Spleen (tissue), 11 donors: ENCODE measurements around the gene OBP2A. TPM values are rescaled to one million over a fixed set of nuclear protein-coding genes. Genes with fewer than 3 reads are reported as not detected.

Experiments
- DNase-seq: peaks from one replicate; pipeline ENCODE4 v3.0.0-alpha.2; 2020
- H3K27ac ChIP-seq, 8 donors: fragments of 200-600 bp; sonication (generic) in 7 of 8; 1 replicate in 4 of 8; 2 replicates in 4 of 8; pipeline versions ENCODE4 v1.5.0 to v1.8.0; 2016 to 2021; ENCODE audit warnings: inconsistent platforms in 4 of 8, mild to moderate bottlenecking in 4 of 8, moderate library complexity in 1 of 8
- H3K27me3 ChIP-seq, 7 donors: fragments of 200-600 bp; sonication (generic) in 6 of 7; replicated peaks in 1 of 7; 1 replicate in 4 of 7; 2 replicates in 3 of 7; pipeline versions ENCODE4 v1.5.0 to v1.8.0; 2016 to 2021; ENCODE audit warnings: inconsistent platforms in 3 of 7, mild to moderate bottlenecking in 1 of 7
- H3K36me3 ChIP-seq, 6 donors: fragments of 200-600 bp; sonication (generic) in 5 of 6; 1 replicate in 4 of 6; 2 replicates in 2 of 6; pipeline versions ENCODE4 v1.5.0 to v1.8.0; 2016 to 2021; ENCODE audit warnings: inconsistent platforms in 2 of 6
- H3K4me1 ChIP-seq, 6 donors: fragments of 200-600 bp; sonication (generic) in 5 of 6; 1 replicate in 3 of 6; 2 replicates in 3 of 6; pipeline versions ENCODE4 v1.5.0 to v1.8.0; 2016 to 2021; ENCODE audit warnings: inconsistent platforms in 3 of 6
- H3K4me3 ChIP-seq, 8 donors: fragments of 200-600 bp; sonication (generic) in 7 of 8; 1 replicate in 4 of 8; 2 replicates in 4 of 8; pipeline versions ENCODE4 v1.5.0 to v1.8.0; 2016 to 2021; ENCODE audit warnings: inconsistent platforms in 4 of 8, mild to moderate bottlenecking in 4 of 8, moderate library complexity in 2 of 8
- H3K9me3 ChIP-seq, 8 donors: fragments of 200-600 bp; sonication (generic) in 7 of 8; 1 replicate in 4 of 8; 2 replicates in 4 of 8; pipeline versions ENCODE4 v1.5.0 to v1.8.0; 2016 to 2021; ENCODE audit warnings: inconsistent platforms in 4 of 8
- POLR2A ChIP-seq, 3 donors: fragments of 450-650 bp; IDR thresholded peaks; one replicate each; pipeline ENCODE4 v1.5.1; 2017; ENCODE audit warnings: antibody characterized with exemption in 3 of 3, mild to moderate bottlenecking in 1 of 3
- POLR2AphosphoS5 ChIP-seq, 3 donors: sonication (generic); formaldehyde crosslinking; IDR thresholded peaks; one replicate each; pipeline ENCODE4 v1.5.1; 2017; ENCODE audit warnings: antibody characterized with exemption in 3 of 3
- WGBS, 5 donors: extraction: QIAGEN DNeasy Blood & Tissue Kit in 3 of 5; methylation state at CpG; one replicate each; pipeline versions ENCODE4 v1.1.5 to v1.1.7; 2013 to 2018; 5-methylcytosine and 5-hydroxymethylcytosine counted together
- intact Hi-C: fragments of 100-400 bp; cut with DNase I; formaldehyde crosslinking; loops from one replicate; pipeline ENCODE4 v1.15.0; 2023; ENCODE audit warnings: low total_unique reads
- polyA plus RNA-seq, 3 donors: library from polyadenylated mRNA; stranded (reverse); fragments of 200-250 nt; gene quantifications; one replicate each; pipeline ENCODE4 v1.2.1, GENCODE V29; 2013
- total RNA-seq, 7 donors: library from RNA; depleted of rRNA in 3 of 7; stranded (reverse); fragments of >200 nt in 3 of 7; fragmentation: NEBNext Ultra II Directional in 4 of 7; extraction: Animal tissue kit (Norgen Biotek cat#: 25700) in 4 of 7; gene quantifications; one replicate each; pipeline versions ENCODE4 v1.1.0 to v1.2.1, GENCODE V29; 2016 to 2021
- TF ChIP-seq, protein P1 (sequence below), 11 experiments: fragments of 200-600 bp in 7 of 11; fragments of 450-650 bp in 4 of 11; sonication (generic) in 4 of 11; IDR thresholded peaks in 8 of 11; conservative IDR thresholded peaks in 3 of 11; 1 replicate in 7 of 11; 2 replicates in 4 of 11; pipeline versions ENCODE4 v1.4.0 to v1.8.0; 2016 to 2021; ENCODE audit warnings: antibody characterized with exemption in 11 of 11, inconsistent platforms in 4 of 11, mild to moderate bottlenecking in 1 of 11
- donor health status: healthy with polysubstance abuse.
- donor health status: DM: no; HTN: no; CAD: no; lungs with moderate emphysema.
- donor health status: DM: no; HTN: no; CAD: no.
- donor health status: Bipolar disorder and iron deficiency.
- donor health status: healthy.
- donor health status: DM: no; HTN: no; CAD: no.
- donor health status: DM: yes; HTN: yes; CAD: no.

OBP2A gene
- total and polyA plus RNA-seq, 10 donors: 0.40 TPM; not detected in 9

DNA sequence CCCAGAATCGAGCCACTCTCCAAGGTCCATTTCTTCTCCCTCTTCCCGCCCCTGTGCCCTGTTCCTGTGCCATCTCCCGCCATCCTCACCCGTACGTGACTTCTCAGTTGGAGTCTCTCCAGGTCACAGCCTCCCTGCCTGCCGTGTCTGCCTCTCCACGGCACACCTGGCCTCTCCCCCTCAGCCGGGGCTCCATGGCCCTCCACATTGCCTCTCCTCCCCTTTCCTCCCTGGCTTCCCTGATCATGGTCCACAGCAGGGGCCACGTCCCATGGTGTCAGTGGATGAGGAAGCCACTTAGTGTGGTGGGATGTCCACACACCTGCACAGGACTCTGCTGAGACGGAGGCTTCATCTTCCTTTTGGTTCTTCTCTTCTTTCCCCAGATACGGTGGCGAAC is 17.9 kb downstream of the OBP2A start:
- peak; percentile 56 for DNase-seq
- H3K4me1 ChIP-seq: no peaks in the 10 kb centered on the region
- H3K9me3 ChIP-seq: peaks cover 0 to 2% (median under 1%) of the 10 kb centered on the region in 8 donors
- TF ChIP-seq POLR2AphosphoS5 (IDR thresholded peaks at IDR 0.05): no peak
- TF ChIP-seq, protein P1, sequence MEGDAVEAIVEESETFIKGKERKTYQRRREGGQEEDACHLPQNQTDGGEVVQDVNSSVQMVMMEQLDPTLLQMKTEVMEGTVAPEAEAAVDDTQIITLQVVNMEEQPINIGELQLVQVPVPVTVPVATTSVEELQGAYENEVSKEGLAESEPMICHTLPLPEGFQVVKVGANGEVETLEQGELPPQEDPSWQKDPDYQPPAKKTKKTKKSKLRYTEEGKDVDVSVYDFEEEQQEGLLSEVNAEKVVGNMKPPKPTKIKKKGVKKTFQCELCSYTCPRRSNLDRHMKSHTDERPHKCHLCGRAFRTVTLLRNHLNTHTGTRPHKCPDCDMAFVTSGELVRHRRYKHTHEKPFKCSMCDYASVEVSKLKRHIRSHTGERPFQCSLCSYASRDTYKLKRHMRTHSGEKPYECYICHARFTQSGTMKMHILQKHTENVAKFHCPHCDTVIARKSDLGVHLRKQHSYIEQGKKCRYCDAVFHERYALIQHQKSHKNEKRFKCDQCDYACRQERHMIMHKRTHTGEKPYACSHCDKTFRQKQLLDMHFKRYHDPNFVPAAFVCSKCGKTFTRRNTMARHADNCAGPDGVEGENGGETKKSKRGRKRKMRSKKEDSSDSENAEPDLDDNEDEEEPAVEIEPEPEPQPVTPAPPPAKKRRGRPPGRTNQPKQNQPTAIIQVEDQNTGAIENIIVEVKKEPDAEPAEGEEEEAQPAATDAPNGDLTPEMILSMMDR (IDR thresholded peaks at IDR 0.05 in 8 of 11, conservative IDR thresholded peaks at IDR 0.05 in 3 of 11): no peak
- TF ChIP-seq POLR2A (IDR thresholded peaks at IDR 0.05): no peak
- no peak overlapping the region for H3K27ac ChIP-seq
- WGBS, 5 donors: 69 to 84% (median 82%) methylated on average over 12 of the region's 12 CpGs
- intact Hi-C loops: no loop called here
- H3K27me3 ChIP-seq: peaks cover 0 to 75% (median 8%) of the 10 kb centered on the region in 7 donors
- no peaks in the 10 kb centered on the region for H3K36me3 ChIP-seq
- H3K4me3 ChIP-seq: no peak overlapping the region

DNA sequence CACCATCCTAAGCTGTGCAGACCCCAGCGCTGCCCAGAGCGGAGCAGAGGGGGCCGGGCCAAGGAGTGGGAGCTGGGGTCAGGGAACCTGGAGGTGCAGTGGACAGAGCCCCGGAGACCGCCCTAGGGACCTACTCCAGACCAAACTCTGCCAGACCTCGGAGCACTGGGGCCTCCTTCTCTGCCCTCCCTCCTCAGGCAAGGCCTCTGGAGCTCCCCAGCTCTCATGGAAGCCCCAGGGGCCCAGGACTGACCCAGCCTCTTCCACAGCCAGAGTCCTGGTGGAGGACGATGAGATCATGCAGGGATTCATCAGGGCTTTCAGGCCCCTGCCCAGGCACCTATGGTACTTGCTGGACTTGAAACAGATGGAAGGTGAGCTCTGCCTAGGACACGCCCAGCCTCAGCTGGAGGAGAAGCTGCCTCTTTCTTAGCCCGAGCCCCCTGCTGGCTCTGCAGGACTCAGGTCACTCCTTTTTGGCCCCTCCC is 19.3 kb downstream of the OBP2A start:
- no peak overlapping the region for H3K4me3 ChIP-seq
- intact Hi-C loops: no loop called here
- peaks cover 0 to 71% (median 8%) of the 10 kb centered on the region in 7 donors for H3K27me3 ChIP-seq
- no peaks in the 10 kb centered on the region for H3K4me1 ChIP-seq
- DNase-seq: peak; percentile 61
- TF ChIP-seq POLR2A (IDR thresholded peaks at IDR 0.05) (no peak), POLR2AphosphoS5 (IDR thresholded peaks at IDR 0.05) (no peak)
- TF ChIP-seq, protein P1 (IDR thresholded peaks at IDR 0.05 in 8 of 11, conservative IDR thresholded peaks at IDR 0.05 in 3 of 11): no peak
- peaks cover 0 to 12% (median 5%) of the 10 kb centered on the region in 8 donors for H3K9me3 ChIP-seq
- H3K36me3 ChIP-seq: no peaks in the 10 kb centered on the region
- 69 to 83% (median 72%) methylated on average over 6 to 9 of the region's 9 CpGs for WGBS, 5 donors
- H3K27ac ChIP-seq: no peak overlapping the region

DNA sequence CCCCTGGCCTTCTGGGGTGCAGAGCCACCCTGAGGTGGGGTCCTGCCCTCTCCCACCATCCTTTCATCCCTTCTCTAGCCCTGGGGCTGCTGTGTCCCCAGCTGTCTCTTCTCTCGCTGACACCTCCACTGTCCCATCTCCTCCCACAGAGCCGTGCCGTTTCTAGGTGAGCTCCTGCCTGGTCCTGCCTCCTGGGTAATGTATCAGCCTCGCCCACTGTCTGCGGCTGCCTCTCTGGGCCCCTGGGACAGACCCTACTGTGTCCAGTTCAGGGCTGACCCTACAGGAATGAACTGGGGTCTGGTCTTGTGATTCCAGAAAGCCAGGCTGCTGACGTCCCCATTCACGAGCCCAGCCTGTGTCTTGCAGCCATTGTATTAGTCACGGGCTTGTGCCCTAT is 19.7 kb downstream of the OBP2A start:
- H3K9me3 ChIP-seq: peaks cover 0 to 12% (median 5%) of the 10 kb centered on the region in 8 donors
- whole genome bisulfite sequencing, 5 donors: 67 to 79% (median 73%) methylated on average over 8 of the region's 8 CpGs

DNA sequence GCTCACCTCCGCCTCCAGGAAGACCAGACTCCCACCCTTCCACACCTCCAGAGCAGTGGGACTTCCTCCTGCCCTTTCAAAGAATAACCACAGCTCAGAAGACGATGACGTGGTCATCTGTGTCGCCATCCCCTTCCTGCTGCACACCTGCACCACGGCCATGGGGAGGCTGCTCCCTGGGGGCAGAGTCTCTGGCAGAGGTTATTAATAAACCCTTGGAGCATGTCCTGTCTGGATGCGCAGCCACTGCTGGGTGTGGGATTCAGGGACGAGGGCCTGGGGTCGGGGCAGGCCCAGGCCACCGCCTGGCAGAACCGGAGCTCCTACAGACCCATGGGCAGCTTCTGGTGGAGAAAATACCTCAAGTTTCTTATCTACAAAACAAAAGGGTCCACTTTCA is 20.6 kb downstream of the OBP2A start:
- TF ChIP-seq POLR2AphosphoS5 (IDR thresholded peaks at IDR 0.05): no peak
- TF ChIP-seq, protein P1 (IDR thresholded peaks at IDR 0.05 in 8 of 11, conservative IDR thresholded peaks at IDR 0.05 in 3 of 11): no peak
- TF ChIP-seq POLR2A (IDR thresholded peaks at IDR 0.05): no peak
- intact Hi-C loops: no loop called here
- peaks cover 0 to 12% (median 5%) of the 10 kb centered on the region in 8 donors for H3K9me3 ChIP-seq
- no peaks in the 10 kb centered on the region for H3K4me1 ChIP-seq
- H3K4me3 ChIP-seq: no peak overlapping the region
- WGBS, 5 donors: 56 to 68% (median 59%) methylated on average over 10 of the region's 10 CpGs
- H3K27me3 ChIP-seq: peaks cover 0 to 58% (median 8%) of the 10 kb centered on the region in 7 donors
- no peak overlapping the region for H3K27ac ChIP-seq
- DNase-seq: peak; percentile 55
- H3K36me3 ChIP-seq: no peaks in the 10 kb centered on the region

More for the DNA sequence above, 19.7 kb downstream of the OBP2A start:
- Histone ChIP-seq H3K36me3 (no peaks in the 10 kb centered on the region), H3K27me3 (peaks cover 0 to 67% (median 8%) of the 10 kb centered on the region in 7 donors), H3K4me1 (no peaks in the 10 kb centered on the region), H3K4me3 (no peak overlapping the region), H3K27ac (no peak overlapping the region)
- TF ChIP-seq, protein P1 (IDR thresholded peaks at IDR 0.05 in 8 of 11, conservative IDR thresholded peaks at IDR 0.05 in 3 of 11): no peak
- TF ChIP-seq POLR2A (IDR thresholded peaks at IDR 0.05): no peak
- TF ChIP-seq POLR2AphosphoS5 (IDR thresholded peaks at IDR 0.05): no peak
- DNase-seq: no peak
- intact Hi-C loops: no loop called here
